Measurements from ENCODE around the gene ANLN. TPM values are rescaled to one million over a fixed set of nuclear protein-coding genes. Genes with fewer than 3 reads are reported as not detected.
"Not testable (repeated sequence)": the region's sequence is repeated elsewhere in the genome, so short reads cannot be mapped to it uniquely, and the experiment has no call there.

ANLN gene
- total and polyA plus RNA-seq, 8 donors = 0.02 to 2.3 (median 0.43) TPM

DNA sequence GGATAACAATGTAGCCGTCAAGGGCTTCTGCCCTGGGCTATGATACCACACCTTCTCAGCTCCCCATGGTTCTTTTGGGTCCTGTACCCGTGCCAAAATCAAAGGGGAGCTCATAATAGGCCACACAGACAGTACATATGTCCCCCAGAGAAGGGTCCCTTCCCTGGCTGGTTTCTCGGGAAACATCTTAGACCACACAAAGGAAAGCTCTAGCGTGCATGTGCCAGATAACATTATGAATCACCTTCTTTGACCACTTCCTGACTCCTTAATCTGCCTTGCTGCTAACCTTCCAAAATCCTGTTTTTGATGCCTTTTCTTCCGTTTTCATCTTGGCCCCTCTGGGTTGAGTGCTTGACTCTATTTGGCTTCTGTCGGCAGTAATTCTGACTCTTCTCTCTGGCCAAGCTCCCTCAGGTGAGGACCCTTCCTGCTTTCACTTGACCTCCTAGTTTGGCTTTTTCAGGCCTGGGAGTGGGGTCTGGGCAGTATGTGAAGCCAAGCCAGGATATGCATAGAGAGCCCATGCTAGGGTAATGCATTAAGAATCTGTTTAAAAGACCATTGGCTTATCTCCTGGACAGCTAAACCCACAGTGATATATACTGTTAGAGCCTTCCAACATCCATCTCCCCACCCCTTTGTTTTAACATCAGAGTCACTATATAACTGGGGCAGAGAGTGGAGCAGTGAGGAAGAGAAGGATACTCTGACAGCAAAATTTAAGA is 84.8 kb downstream of the ANLN start:
- Histone ChIP-seq H3K36me3 (no peaks in the 10 kb centered on the region), H3K4me1 (no peaks in the 10 kb centered on the region), H3K27ac (no peak overlapping the region), H3K4me3 (no peak overlapping the region), H3K9me3 (no peaks in the 10 kb centered on the region), H3K27me3 (no peaks in the 10 kb centered on the region)
- no peak for ATAC-seq
- intact Hi-C loops (cut with DNase I) = loop anchor here in 1 of 3 donors (10.0 kb wide), 1 partner anchor 720 kb away; no protein-coding TSS in a partner anchor
- TF ChIP-seq, protein P1, sequence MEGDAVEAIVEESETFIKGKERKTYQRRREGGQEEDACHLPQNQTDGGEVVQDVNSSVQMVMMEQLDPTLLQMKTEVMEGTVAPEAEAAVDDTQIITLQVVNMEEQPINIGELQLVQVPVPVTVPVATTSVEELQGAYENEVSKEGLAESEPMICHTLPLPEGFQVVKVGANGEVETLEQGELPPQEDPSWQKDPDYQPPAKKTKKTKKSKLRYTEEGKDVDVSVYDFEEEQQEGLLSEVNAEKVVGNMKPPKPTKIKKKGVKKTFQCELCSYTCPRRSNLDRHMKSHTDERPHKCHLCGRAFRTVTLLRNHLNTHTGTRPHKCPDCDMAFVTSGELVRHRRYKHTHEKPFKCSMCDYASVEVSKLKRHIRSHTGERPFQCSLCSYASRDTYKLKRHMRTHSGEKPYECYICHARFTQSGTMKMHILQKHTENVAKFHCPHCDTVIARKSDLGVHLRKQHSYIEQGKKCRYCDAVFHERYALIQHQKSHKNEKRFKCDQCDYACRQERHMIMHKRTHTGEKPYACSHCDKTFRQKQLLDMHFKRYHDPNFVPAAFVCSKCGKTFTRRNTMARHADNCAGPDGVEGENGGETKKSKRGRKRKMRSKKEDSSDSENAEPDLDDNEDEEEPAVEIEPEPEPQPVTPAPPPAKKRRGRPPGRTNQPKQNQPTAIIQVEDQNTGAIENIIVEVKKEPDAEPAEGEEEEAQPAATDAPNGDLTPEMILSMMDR (IDR thresholded peaks at IDR 0.05) = no peak
- no peak for FAIRE-seq
- DNase-seq = no peak
- 68 to 79% methylated on average over 6 of the region's 6 CpGs for WGBS, 2 donors

DNA sequence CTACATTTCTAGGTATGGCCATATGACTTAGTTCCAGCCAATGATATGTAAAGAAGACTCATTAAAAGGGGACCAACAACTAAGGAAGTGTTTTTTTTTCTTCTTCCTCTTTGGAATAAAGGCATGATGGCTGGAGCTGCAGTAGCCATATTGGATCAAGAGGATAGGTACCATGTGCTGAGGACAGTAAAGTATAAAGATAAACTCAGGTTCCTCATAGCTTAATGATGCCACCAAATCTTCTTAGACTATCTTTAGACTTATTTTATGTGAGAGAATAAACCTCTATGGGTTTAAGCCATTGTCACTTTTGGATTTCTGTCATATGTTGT is 85.3 kb downstream of the ANLN start:
- H3K36me3 ChIP-seq = no peaks in the 10 kb centered on the region
- DNase-seq (no peak), FAIRE-seq (no peak), ATAC-seq (no peak)
- H3K4me1 ChIP-seq = no peaks in the 10 kb centered on the region
- intact Hi-C loops (cut with DNase I) = loop anchor here in 1 of 3 donors (10.0 kb wide), 1 partner anchor 720 kb away; no protein-coding TSS in a partner anchor
- TF ChIP-seq, protein P1 (IDR thresholded peaks at IDR 0.05) = no peak
- no peak overlapping the region for H3K27ac ChIP-seq
- no peaks in the 10 kb centered on the region for H3K27me3 ChIP-seq
- H3K9me3 ChIP-seq = no peaks in the 10 kb centered on the region
- H3K4me3 ChIP-seq = no peak overlapping the region

DNA sequence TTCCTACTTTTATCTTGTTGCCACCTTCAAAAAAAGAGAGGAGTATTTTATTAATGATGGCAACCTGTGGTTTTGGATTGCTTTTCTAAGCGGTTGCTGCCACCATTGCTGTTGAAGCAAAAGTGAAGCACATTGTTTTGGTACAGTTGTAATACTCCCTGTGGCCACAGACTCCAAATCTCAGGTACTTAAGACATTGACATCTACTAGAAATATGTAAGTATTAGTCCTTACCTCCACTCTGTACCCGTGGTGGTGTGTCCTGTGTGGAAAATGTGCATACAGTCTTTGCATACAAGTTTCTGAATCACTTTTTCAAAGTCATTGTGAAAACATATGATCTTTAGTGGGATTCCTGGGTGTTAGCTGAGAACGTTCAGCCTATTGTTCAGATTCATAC is 85.7 kb downstream of the ANLN start:
- FAIRE-seq (no peak), DNase-seq (no peak), ATAC-seq (no peak)
- Histone ChIP-seq H3K9me3 (no peaks in the 10 kb centered on the region), H3K36me3 (no peaks in the 10 kb centered on the region), H3K27ac (no peak overlapping the region), H3K27me3 (no peaks in the 10 kb centered on the region), H3K4me3 (no peak overlapping the region), H3K4me1 (no peaks in the 10 kb centered on the region)
- intact Hi-C loops (cut with DNase I) = loop anchor here in 1 of 3 donors (10.0 kb wide), 1 partner anchor 719 kb away; no protein-coding TSS in a partner anchor
- WGBS, 2 donors = 83 to 89% methylated on average over 3 of the region's 3 CpGs
- TF ChIP-seq, protein P1 (IDR thresholded peaks at IDR 0.05) = no peak

DNA sequence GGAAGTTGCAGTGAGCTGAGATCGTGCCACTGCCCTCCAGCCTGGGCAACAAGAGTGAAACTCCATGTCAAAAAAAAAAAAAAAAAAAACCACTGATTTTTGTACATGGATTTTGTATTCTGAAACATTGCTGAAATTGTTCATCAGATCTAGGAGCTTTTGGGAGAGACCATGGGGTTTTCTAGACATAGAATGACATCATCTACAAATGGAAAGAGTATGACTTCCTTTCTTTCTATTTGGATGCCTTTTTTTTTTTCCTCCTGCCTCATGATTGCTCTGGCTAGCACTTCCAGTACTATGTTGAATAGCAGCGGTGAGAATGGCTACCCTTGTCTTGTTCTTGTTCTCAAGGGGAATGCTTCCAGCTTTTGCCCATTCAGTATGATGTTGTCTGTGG is 89.1 kb downstream of the ANLN start:
- FAIRE-seq (no peak), DNase-seq (no peak), ATAC-seq (no peak)
- no peak overlapping the region for H3K27ac ChIP-seq
- H3K36me3 ChIP-seq = no peaks in the 10 kb centered on the region
- no peaks in the 10 kb centered on the region for H3K4me1 ChIP-seq
- 95 to 100% methylated on average over 2 of the region's 2 CpGs for WGBS, 2 donors
- TF ChIP-seq, protein P1 (IDR thresholded peaks at IDR 0.05) = no peak
- no peaks in the 10 kb centered on the region for H3K27me3 ChIP-seq
- intact Hi-C loops (cut with DNase I) = loop anchor here in 1 of 3 donors (10.0 kb wide), 1 partner anchor 716 kb away; no protein-coding TSS in a partner anchor
- H3K9me3 ChIP-seq = no peaks in the 10 kb centered on the region
- H3K4me3 ChIP-seq = no peak overlapping the region

DNA sequence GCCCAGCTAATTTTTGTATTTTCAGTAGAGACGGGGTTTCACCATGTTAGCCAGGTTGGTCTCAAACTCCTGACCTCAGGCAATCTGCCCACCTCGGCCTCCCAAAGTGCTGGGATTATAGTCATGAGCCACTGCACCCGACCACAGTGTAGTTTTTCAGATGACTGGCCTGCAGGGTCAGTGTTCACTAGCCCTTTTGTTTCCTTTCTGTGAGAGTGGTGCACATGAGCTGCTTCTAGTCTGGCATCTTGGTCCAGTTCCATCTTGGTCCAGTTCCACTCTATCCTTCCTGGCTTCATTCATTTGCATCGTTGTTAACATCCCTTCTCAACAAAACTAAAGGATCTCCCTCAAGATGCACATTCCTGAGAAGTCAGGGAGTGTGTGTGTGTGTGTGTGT is 94.2 kb downstream of the ANLN start:
- not testable (repeated sequence) for H3K4me1 ChIP-seq, H3K27me3 ChIP-seq, H3K27ac ChIP-seq, H3K9me3 ChIP-seq, H3K36me3 ChIP-seq, H3K4me3 ChIP-seq, FAIRE-seq, DNase-seq, ATAC-seq
- intact Hi-C loops (cut with DNase I) = loop anchor here in 1 of 3 donors (10.0 kb wide), 1 partner anchor 711 kb away; no protein-coding TSS in a partner anchor
- WGBS, 2 donors = 63 to 74% methylated on average over 4 of the region's 4 CpGs
